ENCODE measurements around the gene NEUROG1.

Gene NEUROG1

DNA sequence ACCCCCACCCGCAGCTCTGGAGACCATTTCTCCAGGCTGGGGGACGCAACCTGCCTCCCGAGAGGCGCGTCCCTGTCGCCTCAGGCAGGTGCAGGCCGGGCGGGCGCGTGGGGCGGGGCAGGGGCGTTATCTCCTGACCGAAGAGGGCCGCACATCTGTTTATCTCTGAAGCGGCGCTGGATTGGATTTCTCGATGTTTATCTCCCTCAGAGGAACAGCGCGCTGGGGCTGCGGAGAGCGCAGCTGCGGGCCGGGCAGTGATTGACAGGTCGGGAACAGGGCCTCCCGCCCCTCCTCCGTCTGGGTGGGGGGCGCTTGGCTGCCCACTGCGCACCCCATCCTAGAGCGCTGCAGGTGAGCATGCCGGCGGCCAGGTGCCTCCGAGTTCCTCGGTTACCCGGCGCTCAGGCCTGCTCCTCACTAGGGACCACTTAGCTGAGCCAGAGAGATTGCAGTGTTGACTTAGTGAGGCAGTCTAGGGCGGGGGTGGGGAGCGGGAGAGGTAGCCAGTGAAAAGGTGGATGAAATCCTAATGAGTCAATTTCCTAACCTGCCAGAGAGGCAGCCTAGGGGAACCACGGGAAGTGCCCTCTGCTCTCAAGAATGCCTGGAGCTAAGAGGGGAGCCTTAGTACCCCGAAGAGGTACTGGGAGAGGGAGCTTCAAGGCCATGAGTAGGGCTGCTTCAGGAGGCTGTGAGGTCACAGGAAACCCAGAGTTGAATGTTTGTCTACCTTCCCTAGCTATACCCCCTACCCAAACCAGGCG is 44.0 kb downstream of the NEUROG1 start:
- DNase-seq = no peak

DNA sequence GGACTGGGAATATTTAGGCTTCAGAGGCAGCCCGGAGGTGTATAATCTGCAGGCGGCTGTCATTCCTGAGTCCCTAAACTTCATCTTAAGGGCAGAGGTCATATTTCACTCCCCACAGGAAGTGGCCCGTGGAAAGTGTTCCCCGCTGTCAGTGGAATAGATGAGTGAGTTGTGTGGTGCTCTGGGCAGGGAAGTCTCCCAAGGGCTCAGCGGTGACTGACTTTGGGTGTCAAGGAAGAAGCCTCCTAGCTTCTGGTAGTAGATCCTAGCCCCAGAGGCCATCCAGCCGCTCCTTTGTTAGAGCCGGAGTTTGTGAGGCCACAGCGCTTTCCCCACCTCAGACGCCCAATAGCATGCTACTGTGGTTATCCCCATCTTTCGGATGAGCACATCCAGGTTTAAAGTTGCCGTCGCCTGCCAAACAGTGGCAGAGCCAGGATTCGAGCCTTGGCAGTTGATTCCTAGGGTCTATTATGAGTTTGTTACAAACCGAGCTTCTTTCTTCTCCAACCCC is 44.7 kb downstream of the NEUROG1 start:
- no peak for DNase-seq

DNA sequence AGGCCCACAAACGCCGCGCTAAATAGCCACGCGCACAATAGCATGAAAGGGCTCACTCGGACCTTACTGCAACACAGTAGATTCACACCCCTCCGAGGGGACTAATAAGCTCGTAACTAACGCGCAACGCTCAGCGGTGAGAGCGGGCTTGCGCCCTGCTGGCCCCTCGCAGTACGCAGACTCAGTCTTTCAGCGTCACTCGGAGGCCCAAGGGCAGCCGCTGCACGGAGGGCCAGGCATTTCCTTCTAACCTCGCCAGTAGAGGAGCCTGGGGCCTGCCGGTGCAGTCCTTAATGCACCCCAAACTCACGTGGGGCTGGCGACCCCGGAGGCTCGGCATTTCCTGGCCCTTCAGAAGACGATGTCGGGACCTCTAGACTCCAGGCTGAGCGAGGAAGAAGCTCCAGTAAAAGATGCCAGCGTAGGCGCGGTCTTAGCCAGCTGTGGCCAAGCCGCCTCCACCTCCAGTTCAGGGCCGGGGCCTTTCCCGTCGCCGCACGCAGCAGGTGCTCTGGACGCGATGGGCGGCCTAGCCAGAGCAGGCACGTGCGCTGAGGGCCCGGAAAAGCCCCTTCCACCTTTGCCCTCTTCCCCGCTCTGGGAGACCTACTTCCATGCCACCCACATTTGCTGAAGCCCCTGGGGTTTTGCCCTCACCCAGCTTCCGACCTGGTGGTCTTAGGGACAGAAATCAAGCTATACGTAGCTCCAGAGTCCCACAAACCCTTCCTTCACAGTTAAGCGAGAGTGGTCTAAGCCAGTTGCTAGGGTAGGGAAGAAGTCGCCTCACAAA is 45.3 kb downstream of the NEUROG1 start:
- DNase-seq = no peak

DNA sequence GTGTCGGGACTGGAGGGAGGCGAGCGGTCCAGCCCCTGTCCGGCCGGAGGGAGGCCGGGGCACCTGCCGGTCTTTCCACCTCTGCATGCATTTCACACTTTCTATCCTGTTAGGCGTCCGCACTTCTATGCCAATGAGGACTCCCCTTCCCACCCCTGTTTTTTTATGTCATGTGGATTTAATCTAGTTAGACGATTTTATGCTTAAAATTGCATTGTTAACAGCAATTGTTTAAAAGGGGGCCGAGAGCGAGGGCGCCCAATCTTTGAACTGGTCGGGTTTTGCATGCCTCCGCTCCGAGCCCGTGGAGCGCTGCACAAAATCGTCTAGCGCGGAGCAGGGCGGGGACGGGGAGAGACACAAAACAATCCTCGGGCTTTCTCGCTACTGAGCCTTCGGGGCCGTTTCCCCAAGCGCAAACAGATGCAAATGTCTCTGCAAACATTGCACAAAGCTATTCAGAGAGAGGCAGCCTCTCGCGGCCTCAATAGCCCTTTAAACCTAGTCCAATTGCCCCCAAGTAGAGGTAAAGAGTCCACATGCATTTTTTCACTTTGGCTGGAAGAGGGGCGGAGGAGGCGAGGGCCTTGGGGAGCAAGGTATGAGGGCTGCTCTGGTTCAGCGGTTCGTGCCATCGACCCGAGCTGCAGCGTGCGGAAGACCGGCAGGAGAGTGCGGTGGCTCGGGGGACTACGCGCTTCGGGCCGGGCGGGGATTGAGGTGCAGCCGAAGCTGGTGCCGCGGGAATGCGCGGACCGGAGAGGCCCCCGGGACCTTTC is 46.1 kb downstream of the NEUROG1 start:
- no peak for DNase-seq

DNA sequence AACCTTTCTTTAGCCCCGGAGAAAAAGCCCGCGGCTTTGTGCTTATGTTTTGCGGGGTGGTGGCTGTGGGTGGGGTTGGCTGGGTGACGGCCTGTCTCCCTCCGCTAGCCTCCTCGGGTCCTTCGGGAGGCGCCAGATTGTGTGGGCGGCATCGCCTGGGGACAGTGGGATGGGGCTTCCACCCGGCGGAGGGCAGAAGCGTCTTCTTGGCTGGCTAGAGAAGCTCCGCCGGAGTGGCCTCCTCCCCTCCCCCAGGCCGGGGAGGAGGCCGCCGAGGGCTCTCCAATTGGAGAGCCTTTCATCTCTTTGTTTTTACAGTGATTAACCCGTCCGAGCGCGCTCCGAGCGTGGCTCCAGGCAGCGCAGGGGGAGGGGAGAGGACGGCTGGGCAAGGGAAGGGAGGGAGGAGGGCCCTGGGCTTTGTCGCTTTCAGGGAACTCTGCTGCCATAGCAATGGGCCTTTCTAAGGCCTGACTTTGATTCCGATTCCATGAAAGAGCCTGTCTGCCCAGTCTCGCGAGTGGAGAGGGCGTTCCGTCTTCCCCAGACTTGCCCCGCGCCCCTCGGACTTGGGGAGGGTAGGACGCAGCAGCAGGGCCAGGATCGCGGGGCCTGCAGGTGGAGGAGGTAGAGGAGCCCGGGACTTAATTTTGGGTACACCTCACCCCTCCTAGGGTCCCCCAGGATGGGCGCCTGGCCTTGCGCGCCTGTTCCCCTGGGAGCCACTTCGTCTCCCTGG is 46.9 kb downstream of the NEUROG1 start:
- no peak for DNase-seq

DNA sequence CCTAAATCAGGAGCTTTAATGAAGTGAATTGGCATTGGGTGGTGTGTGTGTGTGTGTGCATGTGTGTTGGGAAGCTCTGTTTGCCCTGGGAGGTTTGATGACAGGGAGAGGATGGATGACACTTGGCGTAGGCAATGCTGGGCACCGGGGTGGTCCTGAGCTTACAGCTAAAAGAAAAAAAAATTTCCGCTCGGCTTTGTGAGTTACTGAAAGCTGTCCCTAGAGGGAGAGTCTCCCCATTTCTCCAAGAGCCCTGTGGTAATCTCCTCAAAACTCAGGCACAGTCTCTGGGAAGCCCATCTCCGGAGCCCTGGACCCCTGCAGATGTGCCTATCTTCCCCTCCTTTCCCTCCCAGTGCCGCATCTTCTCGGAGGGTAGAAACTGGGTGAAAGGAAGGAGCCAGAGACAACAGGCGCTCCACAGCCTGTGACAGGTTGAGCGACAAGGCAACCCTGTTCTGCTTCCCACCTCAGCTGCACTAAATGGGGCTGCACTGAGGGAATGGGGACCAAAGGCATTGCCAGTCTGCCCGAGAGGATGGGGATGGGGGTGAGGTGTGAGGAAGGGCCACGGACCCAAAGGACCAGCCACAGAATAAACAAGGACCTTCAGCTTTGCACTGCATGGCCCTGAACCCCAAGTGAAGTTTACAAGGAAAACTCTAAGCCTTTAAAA is 47.8 kb downstream of the NEUROG1 start:
- DNase-seq = no peak

DNA sequence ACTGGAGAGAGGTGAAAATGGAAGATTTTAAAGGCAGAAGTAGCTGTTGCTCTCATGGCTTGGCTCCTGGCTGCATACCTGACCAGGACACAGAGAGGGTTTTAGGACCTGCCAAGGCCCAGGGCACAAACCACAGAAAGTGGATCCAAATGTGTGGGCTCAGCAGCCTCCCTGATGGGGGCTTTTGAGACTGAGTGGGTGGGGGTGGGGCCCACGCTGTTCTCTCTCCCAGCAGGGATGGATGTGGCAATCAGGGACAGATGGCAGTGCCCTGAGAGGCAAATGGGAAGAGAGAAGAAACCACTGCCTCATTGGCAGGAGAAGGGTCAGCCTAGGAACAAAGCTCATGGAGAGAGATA is 48.7 kb downstream of the NEUROG1 start:
- DNase-seq = no peak

DNA sequence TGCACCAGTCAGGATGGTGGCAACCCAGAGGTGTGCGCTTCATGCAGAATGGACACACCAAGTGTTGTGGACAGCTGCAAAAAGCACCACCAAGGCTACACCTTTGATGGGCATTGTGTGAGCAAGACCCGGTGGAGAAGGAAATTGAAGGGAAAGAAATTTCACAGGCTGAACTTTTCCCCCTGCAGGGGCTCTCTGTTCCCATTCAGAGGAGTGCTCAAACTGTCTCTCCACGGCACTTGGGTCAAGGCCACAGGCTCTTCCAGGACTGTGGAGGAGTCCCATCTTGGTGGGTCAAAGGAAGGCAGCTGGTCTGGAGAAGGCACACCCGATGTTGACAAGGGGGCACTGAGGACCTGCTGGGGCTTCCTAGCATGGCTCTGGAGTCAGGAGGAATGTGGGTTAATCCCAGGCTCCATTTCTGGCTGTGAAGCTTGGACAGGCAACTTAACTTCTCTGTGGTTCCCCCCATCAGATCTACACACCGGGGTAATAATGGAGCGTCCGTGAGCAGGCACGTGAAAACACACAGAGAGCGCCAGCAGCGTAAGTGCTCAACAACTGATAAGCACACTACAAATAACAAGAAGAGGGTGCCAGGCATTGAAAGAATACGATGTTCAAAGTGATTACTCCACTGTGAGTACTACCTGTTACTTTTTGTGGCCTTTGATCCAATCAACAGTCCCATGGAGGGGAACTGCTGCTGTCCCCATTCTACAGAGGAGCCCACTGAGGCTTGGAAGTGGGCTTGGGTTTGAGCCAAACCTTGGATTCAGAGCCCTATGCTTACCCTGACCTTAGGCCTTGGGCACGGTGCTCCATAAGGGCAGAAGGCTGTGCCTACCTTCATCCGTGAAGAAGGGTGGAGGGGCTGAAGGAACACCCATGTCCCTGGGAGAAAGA is 49.4 kb downstream of the NEUROG1 start:
- no peak for DNase-seq

DNA sequence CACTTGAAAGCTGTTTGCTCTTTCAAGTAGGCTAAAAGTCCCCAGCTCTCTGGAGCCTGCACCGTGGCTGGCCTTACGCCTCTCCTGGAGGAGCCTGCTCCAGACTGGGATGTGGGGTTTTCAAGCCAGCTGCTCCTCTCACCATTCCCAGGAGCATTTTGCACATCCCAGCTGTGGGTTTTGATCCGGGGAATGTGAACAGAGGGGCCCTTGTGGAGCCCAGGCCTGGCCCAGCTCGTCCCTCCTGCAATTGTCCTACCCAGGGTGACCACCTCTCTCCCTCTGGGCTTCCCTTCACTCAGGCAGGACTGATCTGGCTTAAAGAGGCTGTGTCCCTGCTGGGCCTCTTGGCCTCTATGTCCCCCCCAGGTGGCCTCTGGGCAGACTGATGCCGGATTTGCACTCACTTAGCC is 51.1 kb downstream of the NEUROG1 start:
- DNase-seq = no peak

Data from T-helper 9 cell (primary cell).